ENCODE measurements around the gene ZFAND3. TPM values are rescaled to one million over a fixed set of nuclear protein-coding genes. Genes with fewer than 3 reads are reported as not detected.

Gene ZFAND3
- polyA plus RNA-seq, 1 donor (not counting 4 experiments of a cell fraction or from before 2014, with no cell fraction given): 19.6 TPM

GRCh38 chr6:37930288-37930971, 110.9 kb downstream of the ZFAND3 start:
- Histone ChIP-seq H3K4me2 (ENCODE audit: control insufficient read depth, extremely low read depth, insufficient read depth, low read depth, low read length) (no peak overlapping the region), H3K79me2 (ENCODE audit: control insufficient read depth, insufficient read depth, low read length) (peaks cover 44% of the 10 kb centered on the region), H2AFZ (ENCODE audit: control insufficient read depth, low read length) (no peak overlapping the region), H3K27ac (ENCODE audit: control insufficient read depth, insufficient read depth, low read length) (no peak overlapping the region), H4K20me1 (ENCODE audit: control insufficient read depth, extremely low read depth, insufficient read depth, low read length) (peaks cover 10% of the 10 kb centered on the region), H3K9me1 (ENCODE audit: control insufficient read depth, extremely low read depth, insufficient read depth, low read length) (no peaks in the 10 kb centered on the region), H3K27me3 (ENCODE audit: control insufficient read depth, extremely low read depth, insufficient read depth, low read length) (no peaks in the 10 kb centered on the region), H3K9me3 (ENCODE audit: control insufficient read depth, low read depth, low read length) (no peaks in the 10 kb centered on the region), H3K4me3 (ENCODE audit: control insufficient read depth in 2 of 3, extremely low read depth in 1 of 3, insufficient read depth in 2 of 3, low read depth in 1 of 3, low read length in 3 of 3) (no peak overlapping the region), H3K36me3 (ENCODE audit: control insufficient read depth in 2 of 2, extremely low read depth in 1 of 2, insufficient read depth in 2 of 2, low read length in 2 of 2) (no peaks in the 10 kb centered on the region), H3K9ac (ENCODE audit: control insufficient read depth, extremely low read depth, insufficient read depth, low read length) (no peak overlapping the region), H3K4me1 (ENCODE audit: control insufficient read depth, extremely low read depth, insufficient read depth, low read length) (no peaks in the 10 kb centered on the region)
- dilution Hi-C loops (cut with MboI; ENCODE audit: extremely low pct_ligation_motif_present, low sequenced_read_pairs): no loop called here
- FAIRE-seq (no peak), DNase-seq (ENCODE audit: low read depth, low spot score) (no peak)
- TF ChIP-seq CTCF (optimal IDR thresholded peaks at IDR 0.05 in 1 of 3, IDR thresholded peaks at IDR 0.05 in 1 of 3, conservative IDR thresholded peaks at IDR 0.05 in 1 of 3; ENCODE audit: extremely low read depth in 1 of 3, insufficient read depth in 2 of 3, low read length in 3 of 3) (no peak), EZH2 (IDR thresholded peaks at IDR 0.05; ENCODE audit: low read length) (no peak)

DNA sequence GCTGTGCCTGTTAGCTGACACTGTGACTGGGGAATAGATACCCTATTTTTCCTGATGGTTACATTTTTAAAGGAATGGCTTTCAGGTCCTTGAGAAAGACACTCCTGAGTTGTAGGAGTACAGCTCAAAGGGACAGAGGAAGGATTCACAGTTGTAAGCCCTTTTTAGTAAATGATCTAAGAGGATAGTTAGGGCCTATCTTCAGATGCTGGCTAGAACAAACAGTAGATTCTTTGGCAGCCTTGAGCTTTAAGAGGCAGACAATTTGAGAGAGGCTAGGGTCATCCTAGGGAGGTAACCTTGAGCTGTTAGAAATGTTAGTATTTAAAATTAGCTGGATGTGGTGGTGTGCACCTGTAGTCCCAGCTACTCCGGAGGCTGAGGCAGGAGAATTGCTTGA, 111.5 kb downstream of the ZFAND3 start:
- Histone ChIP-seq H4K20me1 (ENCODE audit: control insufficient read depth, extremely low read depth, insufficient read depth, low read length) (peaks cover 11% of the 10 kb centered on the region), H2AFZ (ENCODE audit: control insufficient read depth, low read length) (no peak overlapping the region), H3K27ac (ENCODE audit: control insufficient read depth, insufficient read depth, low read length) (no peak overlapping the region), H3K9me1 (ENCODE audit: control insufficient read depth, extremely low read depth, insufficient read depth, low read length) (no peaks in the 10 kb centered on the region), H3K27me3 (ENCODE audit: control insufficient read depth, extremely low read depth, insufficient read depth, low read length) (no peaks in the 10 kb centered on the region), H3K4me3 (ENCODE audit: control insufficient read depth in 2 of 3, extremely low read depth in 1 of 3, insufficient read depth in 2 of 3, low read depth in 1 of 3, low read length in 3 of 3) (no peak overlapping the region), H3K79me2 (ENCODE audit: control insufficient read depth, insufficient read depth, low read length) (peaks cover 41% of the 10 kb centered on the region), H3K4me2 (ENCODE audit: control insufficient read depth, extremely low read depth, insufficient read depth, low read depth, low read length) (no peak overlapping the region), H3K9ac (ENCODE audit: control insufficient read depth, extremely low read depth, insufficient read depth, low read length) (no peak overlapping the region), H3K9me3 (ENCODE audit: control insufficient read depth, low read depth, low read length) (no peaks in the 10 kb centered on the region), H3K36me3 (ENCODE audit: control insufficient read depth in 2 of 2, extremely low read depth in 1 of 2, insufficient read depth in 2 of 2, low read length in 2 of 2) (no peaks in the 10 kb centered on the region), H3K4me1 (ENCODE audit: control insufficient read depth, extremely low read depth, insufficient read depth, low read length) (no peaks in the 10 kb centered on the region)
- TF ChIP-seq CTCF (optimal IDR thresholded peaks at IDR 0.05 in 1 of 3, IDR thresholded peaks at IDR 0.05 in 1 of 3, conservative IDR thresholded peaks at IDR 0.05 in 1 of 3; ENCODE audit: extremely low read depth in 1 of 3, insufficient read depth in 2 of 3, low read length in 3 of 3) (no peak), EZH2 (IDR thresholded peaks at IDR 0.05; ENCODE audit: low read length) (no peak)
- dilution Hi-C loops (cut with MboI; ENCODE audit: extremely low pct_ligation_motif_present, low sequenced_read_pairs): no loop called here
- DNase-seq (ENCODE audit: low read depth, low spot score): no peak
- FAIRE-seq: no peak

All from keratinocyte (primary cell).